GM18502 (cell line): ENCODE results near the gene SLC1A7.

Experiments
- ATAC-seq: cut with Tn5 transposase; IDR thresholded peaks from one replicate; pipeline ENCODE4 v1.9.1; 2021; ENCODE audit warnings: mild to moderate bottlenecking; ENCODE audit not compliant: unreplicated experiment, poor library complexity

Gene SLC1A7

DNA sequence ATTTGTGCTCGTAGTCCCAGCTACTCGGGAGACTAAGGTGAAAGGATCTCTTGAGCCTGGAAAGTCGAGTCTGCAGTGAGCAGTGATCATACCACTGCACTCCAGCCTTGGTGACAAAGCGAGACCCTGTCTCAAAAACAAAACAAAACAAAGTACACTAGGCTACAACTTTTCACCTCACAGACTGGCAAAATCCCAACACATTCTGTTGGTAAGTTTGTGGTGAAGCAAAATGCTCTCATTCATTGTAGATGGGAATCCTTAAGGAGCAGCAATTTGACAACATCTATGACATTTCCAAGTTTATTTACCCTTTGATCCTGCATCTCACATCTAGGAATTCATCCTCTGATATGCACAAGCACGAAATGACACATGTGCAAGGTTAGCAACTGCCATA is 20.2 kb upstream of the SLC1A7 start:
- ATAC-seq: no peak

DNA sequence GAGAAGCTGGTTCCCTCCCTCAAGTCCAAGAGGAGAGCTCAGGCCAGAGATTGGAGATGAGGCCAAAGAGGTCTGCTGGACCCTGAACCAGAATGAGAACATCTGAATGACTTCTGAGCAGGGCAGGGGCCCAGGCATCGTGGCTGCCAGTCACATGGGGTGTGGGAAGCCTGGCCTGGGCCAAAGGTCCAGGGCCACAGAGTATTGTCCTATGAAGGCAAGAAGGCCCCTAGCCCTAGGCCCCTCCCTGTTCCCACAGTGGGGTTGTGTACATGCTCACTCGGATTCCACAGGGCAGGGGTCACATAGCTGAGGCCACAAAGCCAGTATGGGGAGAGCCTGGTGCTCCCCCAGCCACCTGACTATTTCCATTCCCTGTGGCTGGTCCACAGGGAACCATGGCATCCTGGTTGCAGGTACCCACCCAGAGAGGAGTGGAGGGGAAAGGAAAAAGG is 18.5 kb upstream of the SLC1A7 start:
- ATAC-seq: no peak

DNA sequence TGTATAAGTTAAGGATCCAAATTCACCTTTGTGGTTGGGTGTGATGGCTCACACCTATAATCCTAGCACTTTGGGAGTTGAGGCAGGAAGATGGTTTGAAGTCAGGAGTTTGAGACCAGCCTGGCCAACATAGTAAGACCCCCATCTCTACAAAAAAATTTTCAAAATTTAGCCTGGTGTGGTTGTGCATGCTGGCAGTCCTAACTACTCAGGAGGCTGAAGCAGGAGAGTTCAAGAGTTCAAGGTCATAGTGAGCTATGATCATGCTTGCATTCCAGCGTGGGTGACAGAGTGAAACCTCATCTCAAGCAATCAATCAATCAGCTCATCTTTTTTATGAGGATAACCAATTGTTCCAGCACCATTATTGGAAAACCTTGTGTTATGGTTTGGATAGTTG is 16.5 kb upstream of the SLC1A7 start:
- no peak for ATAC-seq

DNA sequence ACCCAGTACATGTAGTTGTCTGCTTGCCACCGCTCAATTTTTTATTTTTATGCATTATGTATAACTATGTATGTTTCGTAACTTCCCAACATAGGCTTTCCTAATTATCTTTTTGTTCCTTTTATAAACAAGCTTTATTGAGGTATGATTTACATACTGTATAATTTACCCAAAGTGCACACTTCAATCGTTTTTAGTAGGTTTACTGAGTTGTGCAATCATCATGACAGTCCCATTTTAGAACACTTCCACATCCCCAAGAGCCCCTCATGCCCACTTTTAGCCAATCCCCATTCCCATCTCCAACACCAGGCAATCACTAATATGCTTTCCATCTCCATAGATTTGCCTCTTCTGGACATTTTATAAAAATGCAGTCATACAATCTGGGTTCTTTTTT is 14.3 kb upstream of the SLC1A7 start:
- ATAC-seq: no peak

DNA sequence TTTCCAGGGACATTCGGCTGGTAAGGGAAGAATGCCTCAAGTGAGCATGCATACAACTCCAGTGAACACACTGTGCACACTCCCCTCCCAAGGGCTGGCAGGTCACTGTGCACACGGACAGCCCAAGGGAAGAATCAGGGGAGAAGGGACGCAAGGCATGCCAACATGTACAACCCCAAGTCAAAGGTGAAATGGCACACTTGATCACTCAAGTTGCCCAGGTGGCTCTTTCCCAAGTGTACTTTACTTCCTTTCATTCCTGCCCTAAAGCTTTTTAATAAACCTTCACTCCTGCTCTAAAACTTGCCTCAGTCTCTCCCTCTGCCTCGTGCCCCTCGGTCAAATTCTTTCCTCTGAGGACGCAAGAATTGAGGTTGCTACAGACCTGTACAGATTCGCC is 13.5 kb upstream of the SLC1A7 start:
- no peak for ATAC-seq

DNA sequence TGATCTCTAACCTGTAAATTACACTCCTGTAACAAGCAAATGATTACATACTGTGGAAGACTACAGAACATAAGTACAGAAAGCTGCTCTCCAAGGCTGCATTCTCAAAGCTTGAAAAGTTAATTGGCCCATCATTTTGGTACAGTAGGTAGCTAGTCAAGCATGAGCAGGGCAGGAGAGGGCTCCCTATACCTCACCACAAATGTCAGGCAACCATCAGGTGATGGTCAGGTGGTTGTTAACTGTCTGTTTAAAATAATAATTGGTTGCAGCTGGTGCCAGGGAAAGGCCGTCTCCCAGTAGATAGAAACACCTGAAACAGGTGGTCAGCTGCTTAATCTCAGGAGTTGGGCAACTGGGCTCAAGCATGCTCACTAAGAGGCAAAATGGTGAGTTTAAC is 13.1 kb upstream of the SLC1A7 start:
- ATAC-seq: no peak

DNA sequence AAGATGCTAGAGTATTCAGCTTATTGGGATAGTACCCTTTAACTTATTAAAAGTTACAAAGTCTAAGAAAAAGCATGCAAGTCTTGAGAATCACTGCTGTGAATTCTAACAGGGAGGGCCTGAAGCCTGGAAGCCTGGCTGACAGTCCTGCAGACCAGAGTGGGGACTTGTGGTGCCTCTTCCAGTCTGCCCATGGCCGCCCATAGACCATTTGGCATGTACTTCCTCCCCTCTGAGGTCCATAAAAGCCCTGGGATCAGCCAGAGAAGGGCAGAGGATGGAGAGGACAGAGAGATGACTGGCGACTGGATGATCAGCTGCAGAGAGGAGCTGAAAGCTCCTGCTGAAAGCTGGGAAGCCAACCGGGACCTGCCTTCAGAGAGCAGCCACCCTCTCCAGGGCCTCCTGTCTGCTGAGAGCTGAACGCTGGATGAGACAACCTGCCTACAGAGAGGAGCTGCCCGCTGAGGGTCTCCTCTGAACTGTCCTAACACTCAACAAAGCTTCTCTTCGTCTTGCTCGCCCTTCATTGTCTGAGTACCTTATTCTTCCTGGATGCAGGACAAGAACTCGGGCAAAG is 12.5 kb upstream of the SLC1A7 start:
- ATAC-seq: no peak

DNA sequence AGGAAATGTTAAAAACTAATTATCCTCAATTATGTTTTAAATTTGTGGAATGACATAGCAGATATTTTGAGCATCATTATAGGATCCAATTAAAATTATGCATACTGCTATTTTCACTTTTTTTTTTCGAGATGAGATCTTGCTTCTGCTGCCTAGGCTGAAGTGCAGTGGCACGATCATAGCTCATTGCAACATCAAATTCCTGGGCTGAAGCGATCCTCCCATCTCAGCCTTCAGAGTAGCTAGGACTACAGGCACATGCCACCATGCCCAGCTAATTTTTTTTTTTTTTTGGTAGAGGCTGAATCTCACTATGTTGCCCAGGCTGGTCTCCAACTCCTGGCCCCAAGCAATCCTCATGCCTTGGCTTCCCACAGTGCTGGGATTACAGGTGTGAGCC is 11.3 kb upstream of the SLC1A7 start:
- ATAC-seq: no peak

DNA sequence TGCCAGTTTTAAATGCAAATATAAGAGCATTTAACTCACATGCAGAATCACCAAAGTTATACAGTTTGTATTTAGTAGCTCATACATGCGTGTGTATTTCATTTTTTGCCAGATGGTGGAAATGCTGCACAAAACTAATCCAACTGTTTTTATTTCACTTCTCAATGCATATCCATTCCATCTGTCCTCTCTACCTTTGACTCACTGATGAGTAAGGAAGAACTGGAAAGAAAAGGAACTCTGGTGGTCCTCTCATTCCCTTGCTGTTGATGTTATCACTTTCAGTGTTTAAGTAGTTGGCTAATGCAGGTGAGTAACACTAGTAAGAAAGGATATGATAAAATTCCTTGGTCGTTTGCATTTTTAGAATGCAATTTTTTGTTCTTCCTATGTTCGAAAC is 5.7 kb upstream of the SLC1A7 start:
- no peak for ATAC-seq

DNA sequence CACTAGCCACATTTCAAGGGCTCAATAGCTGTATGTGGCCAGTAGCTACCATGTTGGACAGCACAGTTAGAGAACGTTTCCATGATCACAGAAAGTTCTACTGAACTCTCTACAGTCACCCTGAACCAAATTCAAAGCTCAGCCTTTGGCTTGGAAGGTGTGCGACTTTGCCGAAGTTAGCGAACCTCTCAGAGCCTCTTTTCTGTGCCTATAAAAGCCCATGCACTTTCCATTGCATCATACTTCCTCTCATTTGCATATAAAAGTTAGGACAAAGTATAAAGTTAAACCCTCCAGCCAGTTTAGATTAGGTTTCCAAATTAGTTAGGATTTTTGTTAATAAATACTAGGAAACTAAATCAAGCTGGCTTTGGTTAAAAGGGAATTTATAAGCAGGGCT is 4.7 kb upstream of the SLC1A7 start:
- ATAC-seq: no peak

DNA sequence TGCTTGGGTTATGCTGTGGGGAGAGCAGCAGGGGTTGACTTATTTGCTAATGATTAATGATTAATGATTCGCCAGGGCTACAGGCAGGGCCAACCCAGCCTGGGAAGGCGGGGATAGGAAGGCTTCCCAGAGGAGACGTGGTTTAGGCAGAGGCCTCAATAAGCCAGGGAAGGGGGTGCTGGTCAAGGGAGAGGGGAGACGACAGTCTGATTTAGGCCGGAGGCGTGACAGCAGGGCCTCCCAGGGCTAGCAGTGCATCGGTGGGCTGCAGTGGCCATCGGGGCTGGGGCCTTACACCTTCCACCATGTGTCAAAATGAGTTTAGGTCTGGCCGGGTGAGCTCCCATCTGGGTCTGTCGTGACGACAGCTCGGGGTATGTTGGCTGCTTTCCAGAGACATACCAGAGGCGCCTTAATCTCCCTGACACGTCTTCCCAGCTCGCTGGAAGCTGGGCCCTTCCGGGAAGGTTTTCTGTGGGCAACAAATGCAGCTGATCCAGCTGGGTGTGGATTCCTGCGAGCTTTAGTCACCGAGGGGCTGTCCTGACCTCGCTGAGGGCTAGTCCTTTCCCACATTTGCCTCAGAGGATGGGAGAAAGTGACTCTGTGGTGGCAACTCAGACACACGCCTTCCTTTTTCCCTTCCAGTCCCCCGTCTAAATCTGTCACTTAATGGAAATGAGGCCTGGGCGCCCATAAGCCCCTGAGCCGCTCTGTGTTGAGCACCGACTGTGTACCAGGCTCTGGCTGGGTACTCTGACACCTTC is 3.7 kb upstream of the SLC1A7 start:
- ATAC-seq: no peak

DNA sequence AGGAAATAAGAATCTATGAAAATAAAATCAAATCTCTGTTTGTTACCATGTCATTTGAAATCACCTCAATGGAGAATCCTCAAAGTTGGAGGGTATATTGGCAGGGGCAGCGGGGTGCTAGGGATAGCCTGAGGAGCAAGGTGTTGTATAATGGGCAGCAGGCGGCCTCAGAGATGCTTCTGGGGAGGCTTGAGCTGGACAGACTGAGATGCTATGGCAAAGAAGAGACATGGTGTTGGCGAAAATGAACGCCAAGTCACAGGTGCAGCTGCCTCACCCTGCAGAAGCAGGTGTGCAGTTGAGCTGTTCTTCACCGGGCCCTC is 3.1 kb upstream of the SLC1A7 start:
- no peak for ATAC-seq

DNA sequence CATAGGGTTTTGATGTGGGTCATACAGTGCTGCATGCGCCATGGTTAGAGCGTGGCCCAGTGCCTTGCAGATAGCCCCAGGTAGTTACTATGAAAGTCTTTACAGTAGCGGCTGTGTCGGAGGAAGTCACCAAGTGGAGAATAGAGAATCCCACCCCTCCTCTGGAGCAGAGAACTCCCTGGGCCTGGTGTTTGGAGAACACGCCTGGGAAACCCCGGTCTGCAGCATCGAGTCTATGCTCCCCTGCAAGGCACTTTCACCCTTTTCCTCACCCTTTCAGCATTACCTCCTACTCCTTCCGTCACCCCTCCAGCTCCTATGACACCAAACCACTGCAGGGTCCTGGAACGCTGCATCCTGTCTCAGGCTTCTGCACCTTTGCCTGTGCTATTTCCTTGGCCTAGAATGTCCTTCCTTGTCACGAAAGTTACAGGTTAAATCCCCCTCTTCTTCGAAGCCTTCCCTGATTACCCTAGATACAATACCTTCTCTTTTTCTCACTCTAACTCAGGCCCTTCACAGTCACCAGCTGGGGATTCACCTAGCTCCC is 2.7 kb upstream of the SLC1A7 start:
- no peak for ATAC-seq

DNA sequence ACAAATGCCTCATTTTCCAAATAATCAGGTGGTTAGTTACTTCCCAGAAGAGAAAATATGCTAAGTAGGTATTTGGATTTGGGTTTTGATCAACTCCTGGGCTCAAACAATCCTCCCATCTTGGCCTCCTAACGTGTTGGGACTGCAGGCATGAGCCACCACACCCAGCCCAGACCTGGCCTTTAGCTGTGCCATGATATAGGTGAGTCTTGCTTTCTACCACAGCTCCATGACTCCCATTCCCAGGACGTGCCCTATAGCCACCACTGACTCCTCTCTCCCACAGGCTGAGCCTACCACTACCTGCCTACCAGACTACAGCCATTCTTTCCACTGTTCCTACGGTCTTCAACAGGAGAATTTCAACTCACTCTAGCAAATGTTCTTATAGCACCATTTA is 1.8 kb upstream of the SLC1A7 start:
- ATAC-seq: no peak

DNA sequence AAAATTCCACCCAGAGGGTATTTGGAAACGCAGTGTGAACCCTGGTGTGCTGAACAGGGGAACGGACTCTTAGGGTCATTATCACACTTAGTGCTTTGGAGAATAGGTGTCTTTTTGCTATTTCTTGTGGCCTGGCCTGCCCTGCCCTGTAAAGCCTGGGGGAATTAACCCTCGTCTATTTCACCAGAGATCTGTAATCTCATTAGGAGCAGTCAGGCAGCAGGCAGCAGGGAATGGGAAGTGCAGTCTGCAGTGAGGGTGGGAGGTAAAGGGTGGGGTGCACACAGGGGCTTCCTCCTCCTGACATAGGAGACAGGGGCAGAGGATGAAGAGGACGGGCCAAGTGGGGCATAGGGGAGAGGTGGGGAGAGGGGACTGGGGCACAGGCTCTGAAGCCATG is 1.1 kb upstream of the SLC1A7 start:
- ATAC-seq: no peak

DNA sequence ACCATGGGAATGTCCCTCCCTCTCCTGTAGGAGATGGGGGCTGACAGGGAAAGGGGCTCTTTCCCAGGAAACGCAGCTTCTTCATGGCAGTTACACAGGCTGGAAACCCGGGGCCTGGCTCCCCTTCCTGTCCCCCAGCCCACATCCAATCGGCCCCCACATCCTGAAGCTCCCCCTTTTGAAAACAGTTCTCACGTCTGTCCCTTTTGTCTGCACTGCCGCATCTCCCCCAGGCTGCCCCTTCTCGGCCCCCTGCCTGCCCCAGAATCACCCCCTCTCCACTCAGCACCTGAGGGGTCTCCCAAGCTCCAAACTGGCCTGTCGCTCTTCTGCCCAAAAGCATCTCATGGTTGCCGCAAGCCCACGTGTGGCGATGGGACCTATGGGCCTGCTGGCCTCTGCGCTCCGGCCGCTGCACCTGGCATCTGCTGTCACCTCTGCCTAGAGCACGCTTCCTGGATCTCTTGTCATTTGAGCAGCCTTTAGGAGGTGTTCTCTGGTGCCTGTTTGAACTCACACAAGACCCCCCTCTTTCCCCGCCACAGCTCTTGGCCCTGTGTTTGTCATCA is 867 bp downstream of the SLC1A7 start:
- ATAC-seq: no peak

DNA sequence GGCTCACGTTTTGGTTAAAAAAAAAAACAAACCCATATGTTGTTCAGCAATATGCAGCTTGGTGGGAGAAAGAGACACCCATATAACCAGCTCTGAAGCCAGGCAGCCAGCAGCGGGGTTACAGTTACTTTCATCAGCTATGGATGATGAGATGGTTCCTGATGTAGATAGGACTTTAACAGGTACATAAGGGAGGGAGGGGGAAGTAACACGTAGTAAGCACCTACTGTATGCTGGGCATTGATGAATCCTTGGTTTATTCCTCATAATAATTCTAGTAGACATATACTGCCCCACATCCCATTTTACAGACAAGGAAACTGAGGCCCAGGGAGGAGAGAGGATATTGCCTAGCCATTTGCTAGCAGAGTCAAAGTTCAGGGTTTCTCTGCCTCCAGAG is 2.0 kb downstream of the SLC1A7 start:
- no peak for ATAC-seq

DNA sequence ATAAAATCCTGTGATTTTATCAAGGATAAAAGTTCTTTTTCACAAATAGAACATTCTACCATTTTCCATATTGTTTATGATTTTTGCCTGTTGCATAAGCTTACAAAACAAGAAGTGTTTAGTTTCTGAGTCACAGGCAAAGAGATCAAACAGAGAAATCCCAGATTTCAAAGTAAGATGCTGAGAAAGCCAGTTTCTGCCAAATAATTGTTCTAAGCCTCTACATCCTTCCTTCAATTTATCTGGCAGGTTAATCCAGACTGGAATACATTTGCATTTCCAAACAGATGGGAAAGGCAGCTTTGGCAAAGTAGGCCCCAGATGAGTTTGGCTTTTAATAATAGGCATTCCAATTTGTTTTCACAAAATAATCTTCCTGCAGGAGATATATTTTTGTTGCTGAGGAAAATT is 2.5 kb downstream of the SLC1A7 start:
- no peak for ATAC-seq

DNA sequence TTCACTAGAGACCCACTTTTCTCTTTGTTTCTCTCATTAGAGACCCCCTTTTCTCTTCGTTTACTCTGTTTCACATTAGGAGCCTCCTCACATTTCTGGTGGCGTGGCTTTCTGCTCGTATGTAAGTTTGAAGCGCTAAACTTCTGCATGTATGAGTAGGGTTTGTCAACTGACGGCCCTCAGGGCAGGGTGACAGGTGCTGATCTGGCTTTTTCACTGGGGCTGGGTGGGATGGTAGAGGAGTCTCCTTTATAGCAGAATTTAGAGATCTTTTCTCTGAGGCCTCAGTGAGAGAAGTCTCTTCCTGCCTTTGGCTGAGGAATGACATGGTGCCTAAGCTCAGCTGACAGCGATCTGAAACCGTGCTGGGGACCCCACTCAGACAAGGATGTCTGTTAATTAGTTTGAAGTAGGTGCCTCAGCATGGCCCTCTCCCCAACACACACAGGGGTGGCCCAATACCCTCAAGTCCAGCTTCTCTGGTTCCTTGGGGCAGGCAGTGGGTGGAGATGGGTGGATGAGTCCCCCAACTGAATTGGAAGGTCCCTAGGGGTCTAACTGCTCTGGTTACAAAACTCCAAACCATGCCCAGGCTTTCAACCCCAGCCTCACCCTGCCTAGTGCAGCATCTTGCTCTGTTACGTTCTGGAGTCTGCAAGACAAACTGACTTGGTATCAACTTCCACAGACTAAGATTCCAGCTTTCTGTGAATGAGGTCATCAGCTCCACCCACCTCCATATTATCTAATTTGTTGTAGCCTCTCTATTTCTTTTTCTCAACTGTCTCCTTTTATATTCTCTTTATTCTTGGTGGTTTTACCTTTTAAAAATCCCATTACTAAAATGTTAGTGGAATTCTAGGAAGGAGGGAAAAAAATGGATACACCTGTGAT is 3.2 kb downstream of the SLC1A7 start:
- no peak for ATAC-seq

DNA sequence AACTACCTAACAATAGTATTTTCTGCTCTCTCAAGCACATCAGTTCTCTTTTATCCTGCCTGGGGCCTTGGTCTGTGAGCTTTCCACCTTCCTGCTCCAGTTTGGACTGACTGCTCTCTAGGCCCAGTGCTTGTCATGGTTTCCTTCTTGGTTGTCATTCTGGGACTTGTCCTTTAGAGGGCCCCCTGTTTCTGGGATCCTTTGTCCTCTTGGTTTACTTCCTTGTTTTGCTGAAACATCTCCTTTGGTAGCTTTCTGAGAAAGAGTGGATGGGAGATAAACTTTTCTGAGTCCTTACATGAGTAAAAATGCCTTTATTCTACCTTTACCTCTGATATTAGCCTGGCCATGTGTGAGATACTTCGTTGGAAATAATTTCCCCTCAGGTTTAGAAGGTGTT is 4.7 kb downstream of the SLC1A7 start:
- no peak for ATAC-seq

DNA sequence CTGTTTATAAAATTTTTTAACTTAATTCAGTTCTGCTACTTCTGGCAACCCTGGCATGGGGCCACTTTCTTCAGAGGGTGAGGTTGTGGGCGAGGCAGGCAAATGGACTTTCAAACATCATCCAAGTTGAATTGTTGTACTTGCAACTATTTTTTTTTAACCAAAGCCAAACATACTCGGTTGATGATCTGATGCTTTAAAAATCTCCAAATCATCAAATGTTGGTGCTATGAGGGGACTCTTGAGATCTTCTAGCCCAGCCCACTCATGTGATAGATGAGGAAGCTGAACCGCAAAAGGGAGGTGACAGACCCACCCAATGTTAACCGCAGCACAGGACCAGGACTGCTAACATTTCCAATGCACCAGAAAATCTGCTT is 6.7 kb downstream of the SLC1A7 start:
- no peak for ATAC-seq
